ENCODE results near the gene SLC37A1.

Gene SLC37A1

GRCh38 chr21:42558368-42558767 is 44.7 kb downstream of the SLC37A1 start:
- DNase-seq: no peak
- in situ Hi-C loops (cut with HindIII; ENCODE audit: low pct_ligation_motif_present, low sequenced_read_pairs): no loop called here
- H3K27ac ChIP-seq: no peak overlapping the region
- H3K4me3 ChIP-seq (ENCODE audit: low read depth, low read length): no peak overlapping the region
- H3K27me3 ChIP-seq (replicated peaks): no peaks in the 10 kb centered on the region
- TF ChIP-seq CTCF (IDR thresholded peaks at IDR 0.05; ENCODE audit: low read depth, low read length, missing control alignments): no peak
- no peaks in the 10 kb centered on the region for H3K36me3 ChIP-seq (replicated peaks)

DNA sequence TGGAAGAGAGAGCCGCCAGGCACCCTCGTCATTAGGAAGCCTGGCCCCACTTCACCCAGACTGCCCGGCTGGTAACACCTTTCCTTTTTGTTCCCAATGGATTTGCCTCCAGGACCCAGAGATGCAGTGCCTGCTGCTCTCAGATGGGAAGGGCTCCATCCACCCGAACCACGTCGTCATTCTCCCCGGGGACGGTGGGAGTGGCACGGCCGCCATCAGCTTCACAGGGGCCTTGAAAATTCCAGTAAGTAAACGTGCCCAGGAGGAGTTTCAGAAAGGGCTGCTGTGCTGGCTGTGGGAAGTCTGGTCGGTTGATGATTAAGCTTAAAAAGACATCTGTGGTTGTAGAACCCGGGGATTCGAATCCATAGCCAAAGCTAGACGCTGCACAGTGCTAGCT is 45.2 kb downstream of the SLC37A1 start:
- in situ Hi-C loops (cut with HindIII; ENCODE audit: low pct_ligation_motif_present, low sequenced_read_pairs): no loop called here
- H3K27me3 ChIP-seq (replicated peaks): no peaks in the 10 kb centered on the region
- H3K36me3 ChIP-seq (replicated peaks): no peaks in the 10 kb centered on the region
- no peak for TF ChIP-seq CTCF (IDR thresholded peaks at IDR 0.05; ENCODE audit: low read depth, low read length, missing control alignments)
- H3K4me3 ChIP-seq (ENCODE audit: low read depth, low read length): no peak overlapping the region
- no peak overlapping the region for H3K27ac ChIP-seq
- DNase-seq: no peak

GRCh38 chr21:42559326-42559725 is 45.7 kb downstream of the SLC37A1 start:
- Histone ChIP-seq H3K27me3 (replicated peaks) (no peaks in the 10 kb centered on the region), H3K36me3 (replicated peaks) (no peaks in the 10 kb centered on the region), H3K27ac (no peak overlapping the region), H3K4me3 (ENCODE audit: low read depth, low read length) (no peak overlapping the region)
- in situ Hi-C loops (cut with HindIII; ENCODE audit: low pct_ligation_motif_present, low sequenced_read_pairs): no loop called here
- no peak for TF ChIP-seq CTCF (IDR thresholded peaks at IDR 0.05; ENCODE audit: low read depth, low read length, missing control alignments)
- DNase-seq: no peak

GRCh38 chr21:42560517-42561179 is 47.0 kb downstream of the SLC37A1 start:
- no peak for TF ChIP-seq CTCF (IDR thresholded peaks at IDR 0.05; ENCODE audit: low read depth, low read length, missing control alignments)
- no peak overlapping the region for H3K4me3 ChIP-seq (ENCODE audit: low read depth, low read length)
- H3K27me3 ChIP-seq (replicated peaks): no peaks in the 10 kb centered on the region
- no peak for DNase-seq
- H3K27ac ChIP-seq: no peak overlapping the region
- no peaks in the 10 kb centered on the region for H3K36me3 ChIP-seq (replicated peaks)
- in situ Hi-C loops (cut with HindIII; ENCODE audit: low pct_ligation_motif_present, low sequenced_read_pairs): no loop called here

GRCh38 chr21:42561762-42562650 is 48.4 kb downstream of the SLC37A1 start:
- Histone ChIP-seq H3K27me3 (replicated peaks) (no peaks in the 10 kb centered on the region), H3K36me3 (replicated peaks) (no peaks in the 10 kb centered on the region), H3K4me3 (ENCODE audit: low read depth, low read length) (no peak overlapping the region), H3K27ac (no peak overlapping the region)
- TF ChIP-seq CTCF (IDR thresholded peaks at IDR 0.05; ENCODE audit: low read depth, low read length, missing control alignments): no peak
- in situ Hi-C loops (cut with HindIII; ENCODE audit: low pct_ligation_motif_present, low sequenced_read_pairs): no loop called here
- DNase-seq: no peak

All from brain microvascular endothelial cell (primary cell).